Measurements from ENCODE around the gene ZNF180.
"Not testable (repeated sequence)": the region's sequence is repeated elsewhere in the genome, so short reads cannot be mapped to it uniquely, and the experiment has no call there.

Gene ZNF180

GRCh38 chr19:44509478-44509877, 9.2 kb upstream of the ZNF180 start:
- no peak for DNase-seq (ENCODE audit: extremely low spot score, insufficient read length, low read depth)
- FAIRE-seq = no peak

- DNase-seq (ENCODE audit: extremely low spot score, insufficient read length, low read depth) (no peak), FAIRE-seq (no peak)
Measured at GRCh38 chr19:44499559-44499958, 763 bp downstream of the ZNF180 start.

- no peak for DNase-seq (ENCODE audit: extremely low spot score, insufficient read length, low read depth)
- no peak for FAIRE-seq
Measured at GRCh38 chr19:44498988-44499387, 1.3 kb downstream of the ZNF180 start.

GRCh38 chr19:44496711-44497110, 3.6 kb downstream of the ZNF180 start:
- FAIRE-seq (no peak), DNase-seq (ENCODE audit: extremely low spot score, insufficient read length, low read depth) (no peak)

- no peak for FAIRE-seq
- no peak for DNase-seq (ENCODE audit: extremely low spot score, insufficient read length, low read depth)
Measured at GRCh38 chr19:44476559-44477408, 23.5 kb downstream of the ZNF180 start.

GRCh38 chr19:44468730-44469129, 31.6 kb downstream of the ZNF180 start:
- DNase-seq (ENCODE audit: extremely low spot score, insufficient read length, low read depth); FAIRE-seq: not testable (repeated sequence)

GRCh38 chr19:44462600-44463286, 37.6 kb downstream of the ZNF180 start:
- not testable (repeated sequence) for FAIRE-seq; DNase-seq (ENCODE audit: extremely low spot score, insufficient read length, low read depth)

- not testable (repeated sequence) for FAIRE-seq; DNase-seq (ENCODE audit: extremely low spot score, insufficient read length, low read depth)
Measured at GRCh38 chr19:44456016-44456415, 44.3 kb downstream of the ZNF180 start.

GRCh38 chr19:44455100-44455499, 45.2 kb downstream of the ZNF180 start:
- FAIRE-seq = no peak
- DNase-seq (ENCODE audit: extremely low spot score, insufficient read length, low read depth) = no peak

- FAIRE-seq (no peak), DNase-seq (ENCODE audit: extremely low spot score, insufficient read length, low read depth) (no peak)
Measured at GRCh38 chr19:44452367-44452766, 48.0 kb downstream of the ZNF180 start.

- no peak for FAIRE-seq
- DNase-seq (ENCODE audit: extremely low spot score, insufficient read length, low read depth) = no peak
Measured at GRCh38 chr19:44451687-44452086, 48.6 kb downstream of the ZNF180 start.

GRCh38 chr19:44447916-44448674, 52.2 kb downstream of the ZNF180 start, which contains the start of gene ZNF229:
TSS of gene ZNF229 (minus strand) at chr19:44448472. CDS start at chr19:44442847, 5,625 bp downstream.
- FAIRE-seq = no peak
- DNase-seq (ENCODE audit: extremely low spot score, insufficient read length, low read depth) = no peak

- DNase-seq (ENCODE audit: extremely low spot score, insufficient read length, low read depth) = no peak
- FAIRE-seq = no peak
Measured at GRCh38 chr19:44438441-44438840, 61.9 kb downstream of the ZNF180 start.

- no peak for DNase-seq (ENCODE audit: extremely low spot score, insufficient read length, low read depth)
- no peak for FAIRE-seq
Measured at GRCh38 chr19:44435441-44435840, 64.9 kb downstream of the ZNF180 start.

GRCh38 chr19:44430956-44431355, 69.4 kb downstream of the ZNF180 start:
- DNase-seq (ENCODE audit: extremely low spot score, insufficient read length, low read depth) (no peak), FAIRE-seq (no peak)

Data from GM18507 (cell line).